HG03039 (cell line): ENCODE measurements around the gene TOX4.
"Not testable (repeated sequence)": the region's sequence is repeated elsewhere in the genome, so short reads cannot be mapped to it uniquely, and the experiment has no call there.

Experiments
- ATAC-seq: cut with Tn5 transposase; IDR thresholded peaks from one replicate; pipeline ENCODE4 v1.9.1; 2021; ENCODE audit warnings: mild to moderate bottlenecking, moderate library complexity; ENCODE audit not compliant: unreplicated experiment

TOX4 gene

DNA sequence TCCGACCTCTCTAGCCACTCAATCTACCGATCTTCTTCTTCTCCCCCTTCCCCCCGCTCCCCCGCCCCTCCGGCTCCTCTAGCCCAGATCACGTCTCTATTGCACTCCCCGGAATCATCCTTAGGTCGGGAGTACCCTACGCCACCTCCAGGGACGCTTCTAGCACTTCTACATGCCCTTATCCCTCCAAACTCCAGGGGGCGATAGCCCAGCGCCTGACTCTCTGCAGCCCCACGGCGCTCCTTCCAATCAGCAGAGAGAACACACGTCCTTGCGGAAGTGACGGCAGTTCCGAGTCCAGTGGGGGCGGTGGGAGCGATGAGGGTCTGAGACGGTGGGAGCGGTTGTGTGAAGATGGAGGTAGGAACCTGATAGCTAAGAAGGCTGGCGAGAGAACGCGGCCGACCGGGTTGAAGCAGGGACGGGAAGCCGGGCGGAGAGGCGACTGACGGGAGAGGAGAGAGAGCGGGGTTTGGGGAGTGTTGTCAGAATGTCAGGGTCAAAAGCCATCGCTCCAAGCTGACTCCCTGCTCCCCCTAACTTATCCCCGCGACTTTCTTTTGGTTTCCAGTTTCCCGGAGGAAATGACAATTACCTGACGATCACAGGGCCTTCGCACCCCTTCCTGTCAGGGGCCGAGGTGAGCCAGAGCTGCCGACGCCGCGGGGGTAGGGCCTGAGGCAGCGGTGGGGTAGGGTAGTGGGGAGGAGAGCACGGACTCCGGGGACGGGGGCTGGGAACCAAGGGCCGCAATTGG is at the start of gene TOX4, which contains the start of gene RAB2B:
TOX4 (plus strand) TSS at position 271 of the 757 bp plus-strand sequence; CDS start at position 355, 84 bp downstream.
RAB2B (minus strand) TSS at position 35 of the 757 bp plus-strand sequence. CDS start 87 bp downstream, outside the sequence.
- ATAC-seq: peak; percentile 99

DNA sequence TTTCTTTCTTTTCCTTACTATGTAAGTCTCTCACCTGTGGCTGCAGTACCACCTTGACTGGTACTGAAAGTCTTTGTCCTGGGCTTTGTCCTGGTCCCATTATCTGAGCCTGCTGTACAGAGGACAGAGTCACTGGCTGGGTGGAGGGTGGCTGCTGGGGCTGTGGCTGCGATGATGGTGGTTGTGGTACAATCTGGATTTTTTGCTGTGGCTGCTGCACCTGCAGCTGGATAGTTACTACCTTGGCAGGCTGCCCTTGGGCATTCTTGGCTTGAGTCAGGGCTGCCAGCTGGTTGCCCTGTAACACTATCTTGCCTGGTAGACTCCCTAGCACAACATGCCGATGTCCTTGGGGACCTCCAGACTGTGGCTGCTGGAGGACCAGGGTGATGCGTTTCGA is 48.1 kb upstream of the TOX4 start:
- no peak for ATAC-seq

DNA sequence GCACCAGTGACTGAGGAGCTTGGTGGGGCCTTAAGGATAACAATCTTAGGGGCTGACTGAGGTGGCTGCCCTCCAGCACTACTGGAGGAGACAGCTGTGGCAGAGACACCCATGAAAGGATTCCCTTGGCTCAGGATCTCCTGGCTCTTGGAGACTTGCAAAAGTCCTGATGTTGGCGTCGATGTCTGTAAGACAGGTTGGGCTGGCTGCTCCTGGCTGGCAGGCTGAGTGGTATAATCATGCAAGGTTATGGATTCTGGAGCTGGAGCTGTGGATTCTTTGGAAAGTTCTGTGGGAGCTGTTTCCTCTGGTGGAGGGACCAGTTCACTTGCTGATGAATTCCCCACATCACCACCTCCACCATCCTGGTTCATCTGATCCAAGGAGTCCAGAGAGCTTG is 45.9 kb upstream of the TOX4 start:
- no peak for ATAC-seq

DNA sequence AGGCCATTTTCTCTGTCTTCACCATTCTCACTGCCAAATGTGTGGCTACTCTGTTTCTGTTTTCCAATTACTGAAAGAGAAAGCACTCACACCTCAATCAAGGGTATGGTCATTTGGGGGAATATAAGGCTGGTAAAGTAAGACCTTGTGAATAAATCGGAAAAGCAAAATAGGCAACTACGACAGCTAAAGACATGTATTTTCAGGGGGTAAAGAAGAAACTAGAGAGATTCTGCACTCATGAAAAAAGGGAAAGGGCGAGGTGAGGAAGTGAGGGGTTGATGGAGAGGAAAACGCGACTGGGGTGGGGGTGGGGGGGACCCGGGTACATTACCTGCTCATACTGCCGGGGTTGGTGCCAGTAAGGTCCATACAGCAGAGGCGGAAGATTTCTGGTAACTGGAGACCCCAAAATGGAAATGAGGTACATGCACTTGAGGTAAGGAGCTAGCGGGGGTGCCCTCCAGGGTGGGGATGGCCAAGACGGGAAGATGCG is 40.4 kb upstream of the TOX4 start:
- ATAC-seq: no peak

DNA sequence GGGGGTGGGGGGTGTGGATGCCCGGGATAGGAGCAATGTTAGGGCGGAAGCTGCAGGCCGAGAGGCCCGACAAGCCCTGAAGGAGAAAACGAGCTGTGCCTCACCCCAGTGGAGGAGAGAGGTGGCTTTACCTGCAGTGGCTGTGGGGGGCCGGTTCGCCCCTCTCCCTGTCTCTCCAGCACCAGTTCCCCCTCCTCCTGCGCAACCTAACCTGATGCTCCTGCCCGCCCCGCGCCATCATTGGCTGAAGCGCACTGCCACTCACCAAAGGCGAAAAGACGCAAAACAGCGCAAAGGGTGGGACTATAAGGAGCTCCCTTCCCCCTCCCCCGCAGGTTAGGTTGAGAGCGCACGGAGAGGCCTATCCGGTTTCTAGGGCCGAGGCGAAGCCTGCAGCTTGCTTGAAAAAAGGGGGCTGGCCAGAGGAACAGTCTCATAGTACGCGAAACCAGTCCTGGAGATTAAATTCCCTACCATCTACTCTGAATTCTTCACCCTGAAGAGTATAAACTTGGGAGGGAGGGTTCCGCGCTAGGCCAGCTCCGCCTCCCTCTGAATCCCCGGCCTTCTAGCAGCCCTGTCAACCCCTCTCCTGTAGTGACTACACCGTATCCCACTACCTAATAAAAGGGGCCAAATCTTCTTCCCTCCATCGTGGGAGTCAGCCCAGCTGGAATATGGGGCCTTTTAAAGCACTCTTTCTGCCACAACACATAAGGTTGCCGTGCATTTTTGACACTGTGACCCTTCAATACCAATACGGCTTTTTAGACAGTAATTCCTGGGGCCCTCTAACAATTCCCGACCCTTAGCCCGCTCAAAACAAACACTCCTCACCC is 39.7 kb upstream of the TOX4 start:
- ATAC-seq: peak; percentile 97

DNA sequence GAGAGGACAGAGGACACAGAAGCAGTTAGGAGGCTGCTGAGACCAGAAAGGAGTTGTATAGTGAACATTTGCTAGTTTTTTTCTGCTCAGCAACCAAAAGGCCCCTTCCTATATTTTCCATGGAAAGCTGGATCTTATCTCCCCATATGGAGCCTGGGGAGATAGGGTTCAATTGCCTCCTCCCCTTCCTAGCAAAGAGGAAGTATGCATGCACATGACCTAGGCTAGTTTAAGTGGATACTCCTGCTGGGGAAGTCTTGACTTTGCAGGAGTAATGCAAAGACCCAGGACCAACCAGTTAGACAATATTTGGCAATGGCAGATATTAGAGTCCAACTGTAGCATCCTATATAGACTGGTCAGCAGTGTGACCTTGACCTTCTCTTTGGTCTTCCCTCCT is 36.1 kb upstream of the TOX4 start:
- no peak for ATAC-seq

DNA sequence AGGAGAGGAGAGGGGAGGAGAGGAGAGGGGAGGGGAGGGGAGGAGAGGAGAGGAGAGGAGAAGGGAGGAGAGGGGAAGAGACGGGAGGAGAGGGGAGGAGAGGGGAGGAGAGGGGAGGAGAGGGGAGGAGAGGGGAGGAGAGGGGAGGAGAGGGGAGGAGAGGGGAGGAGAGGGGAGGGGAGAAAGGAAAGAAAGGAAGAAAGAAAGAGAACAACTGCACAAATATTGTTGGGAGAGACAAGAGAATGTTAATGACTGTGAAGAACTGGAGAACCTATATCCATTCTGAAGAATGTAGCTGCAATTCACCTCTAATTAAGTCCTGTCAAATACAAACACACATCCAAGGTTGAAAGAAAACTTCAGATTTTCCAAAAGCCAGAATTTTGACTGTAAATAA is 34.3 kb upstream of the TOX4 start:
- ATAC-seq: not testable (repeated sequence)

DNA sequence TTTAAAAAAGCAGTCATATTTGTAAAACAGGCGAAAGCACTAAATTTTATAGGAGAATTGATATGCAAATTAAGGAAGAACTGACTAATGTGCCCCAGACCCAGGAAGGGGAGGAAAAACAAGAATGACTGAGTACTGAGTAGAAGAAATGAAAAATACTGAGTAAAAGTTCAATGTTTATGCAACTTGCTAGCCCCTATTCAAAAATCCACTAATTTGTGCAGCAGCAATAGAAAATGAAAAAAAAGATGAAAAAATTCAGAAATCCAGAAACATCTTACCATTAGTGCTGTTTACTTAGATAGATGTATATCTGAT is 27.1 kb upstream of the TOX4 start:
- ATAC-seq: no peak

DNA sequence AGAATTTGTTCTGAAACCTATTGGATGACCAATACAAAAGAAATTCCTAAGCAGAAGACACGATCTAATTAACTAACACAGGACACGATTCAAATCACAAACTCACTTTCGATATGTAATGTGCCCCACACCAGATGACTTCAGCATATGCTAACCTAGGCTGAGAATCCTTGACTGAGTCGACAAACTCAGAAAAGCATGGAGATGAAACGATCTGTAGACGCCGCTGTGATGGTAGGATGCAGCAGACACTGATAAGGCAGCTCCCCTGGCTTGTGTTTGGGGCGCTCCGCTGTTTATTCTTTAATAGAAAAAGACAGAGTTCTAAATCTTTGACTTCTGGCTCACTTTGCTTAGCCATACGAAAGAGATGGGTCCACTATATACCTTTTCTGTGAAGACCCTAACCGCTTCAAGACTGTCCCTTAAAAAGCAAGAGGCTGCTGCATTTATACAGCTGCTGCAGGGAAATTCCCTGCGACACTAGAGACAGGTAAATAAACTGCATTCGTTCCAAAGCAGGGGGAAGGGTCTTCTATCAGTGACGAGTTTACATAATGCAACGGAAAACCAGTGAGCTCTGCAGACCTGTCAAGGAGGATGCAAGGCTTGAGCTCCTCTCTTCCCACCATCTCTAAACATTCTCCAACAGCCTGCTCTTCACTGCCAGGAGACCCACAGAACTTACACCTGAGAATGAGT is 22.0 kb upstream of the TOX4 start:
- no peak for ATAC-seq

DNA sequence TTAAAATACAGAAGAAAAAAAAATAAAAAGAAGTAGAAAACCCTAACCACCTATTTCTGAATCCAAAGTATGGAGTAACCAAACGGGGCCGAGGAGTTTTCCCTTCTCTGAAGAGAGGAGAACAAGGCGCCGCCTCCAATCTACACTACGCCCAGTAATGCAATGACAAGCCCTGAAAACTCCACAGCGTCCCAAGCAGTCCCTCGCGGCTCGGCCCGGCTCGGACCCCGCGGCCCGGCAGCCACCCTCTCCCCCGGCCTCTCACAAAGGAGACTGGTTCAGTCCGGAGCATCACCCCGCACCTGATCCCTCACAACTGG is 21.4 kb upstream of the TOX4 start:
- ATAC-seq: peak; percentile 17

DNA sequence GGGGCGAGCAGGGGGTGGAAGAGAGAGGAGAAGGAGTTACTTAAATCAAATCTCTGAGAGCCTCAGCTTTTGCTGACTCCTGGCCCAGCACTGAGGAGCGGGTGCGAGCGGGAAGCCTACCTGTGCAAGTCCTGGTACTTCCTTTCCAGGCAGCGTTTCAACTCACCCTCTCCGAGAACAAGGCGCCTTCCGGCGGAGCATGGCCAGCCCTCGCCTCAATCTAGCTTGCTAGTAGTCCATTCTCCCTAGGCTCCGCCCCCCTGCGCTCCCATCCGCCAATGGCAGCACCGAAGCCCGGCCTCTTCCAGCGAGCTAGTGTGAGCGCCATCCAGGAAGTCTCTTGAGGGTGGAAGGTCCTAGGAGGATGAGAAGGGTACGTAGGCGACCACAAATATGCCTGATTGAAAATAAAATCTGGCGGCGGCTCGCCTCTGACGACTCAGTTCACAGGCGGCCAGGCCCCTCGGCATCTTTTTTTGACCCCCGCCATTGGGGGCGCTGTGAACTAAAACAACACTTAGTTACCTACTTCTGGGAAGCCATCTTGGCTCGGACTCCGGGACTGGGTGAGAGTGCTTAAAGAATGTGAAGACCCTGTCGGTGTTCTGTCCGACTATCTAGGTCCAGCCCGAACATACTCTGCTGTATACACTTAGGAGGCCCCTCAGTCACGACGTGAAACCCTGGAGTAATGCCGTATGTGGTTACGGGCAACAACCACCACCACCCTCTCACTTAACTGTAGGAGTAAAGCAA is 20.9 kb upstream of the TOX4 start, which contains the start of gene CHD8:
CHD8 (minus strand) TSS at position 212 of the 756 bp plus-strand sequence. CDS start 24,480 bp downstream, outside the sequence.
- ATAC-seq: peak; percentile 95

DNA sequence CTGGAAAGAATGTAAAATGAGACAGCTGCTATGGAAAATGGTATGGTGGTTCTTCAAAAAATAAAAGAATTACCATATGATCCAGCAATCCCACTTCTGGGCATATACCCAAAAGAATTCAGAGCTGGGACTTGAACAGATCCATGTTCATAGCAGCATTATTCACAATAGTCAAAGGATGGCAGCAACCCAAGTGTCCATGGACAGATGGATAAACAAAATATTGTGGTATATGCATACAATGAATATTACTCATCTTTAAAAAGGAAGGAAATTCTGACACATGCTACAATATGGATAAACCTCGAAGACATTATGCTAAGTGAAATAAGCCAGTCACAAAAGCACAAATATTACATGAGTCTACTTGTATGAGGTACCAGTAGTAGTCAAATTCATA is 9.4 kb upstream of the TOX4 start:
- ATAC-seq: no peak

DNA sequence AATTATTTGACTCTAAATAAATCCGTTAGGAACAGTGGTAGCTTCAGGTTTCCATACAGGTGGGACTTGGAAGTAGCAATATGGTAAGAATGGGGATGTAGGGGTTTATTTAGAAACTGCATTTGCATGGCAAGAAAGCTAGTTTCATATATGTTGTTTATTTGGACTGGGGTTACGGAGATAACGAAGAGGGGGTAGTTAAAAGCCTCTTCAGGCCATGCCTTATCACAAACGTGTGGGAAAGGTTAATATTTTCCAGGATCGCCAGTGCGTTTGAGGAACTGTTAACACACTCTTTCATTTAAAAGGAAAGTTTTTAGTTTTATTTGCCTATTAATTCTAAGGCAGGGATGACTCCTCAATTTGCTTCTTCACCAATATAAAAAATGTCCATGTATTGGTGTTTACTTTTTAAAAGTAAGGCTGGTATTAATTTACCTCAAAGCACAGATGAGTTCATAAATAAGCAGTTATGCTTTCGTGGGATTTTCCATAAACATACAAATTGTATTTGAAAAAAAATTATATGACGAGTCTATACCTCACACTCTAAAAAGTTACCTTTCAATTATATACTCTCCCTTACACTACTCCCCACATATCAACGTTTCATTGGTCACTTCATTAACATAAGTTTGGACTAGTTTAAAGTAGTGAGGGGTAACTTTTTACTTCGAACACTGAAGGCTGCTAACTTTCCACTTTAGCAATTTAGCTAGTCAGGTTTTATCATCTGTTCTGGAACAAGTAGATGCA is 1.1 kb upstream of the TOX4 start:
- ATAC-seq: no peak

DNA sequence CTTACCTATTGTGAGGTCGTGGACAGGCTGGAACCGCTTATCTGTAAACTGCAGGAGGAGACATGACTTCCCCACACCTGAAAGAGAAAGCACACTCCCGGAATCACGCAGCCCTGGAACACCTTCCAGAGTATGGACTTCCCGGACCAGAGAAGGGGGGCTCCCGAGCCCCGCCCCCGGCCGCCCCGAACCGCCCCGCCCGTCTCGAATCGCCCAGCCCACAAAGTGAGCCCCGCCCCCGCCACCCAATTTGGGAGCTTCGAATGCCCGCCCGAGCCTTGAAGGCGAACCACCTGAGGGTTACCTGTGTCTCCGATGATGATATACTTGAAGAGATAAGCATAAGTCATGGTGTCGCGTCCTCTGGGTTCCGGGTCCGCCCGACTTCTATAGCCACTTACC is 471 bp upstream of the TOX4 start:
- ATAC-seq: no peak

DNA sequence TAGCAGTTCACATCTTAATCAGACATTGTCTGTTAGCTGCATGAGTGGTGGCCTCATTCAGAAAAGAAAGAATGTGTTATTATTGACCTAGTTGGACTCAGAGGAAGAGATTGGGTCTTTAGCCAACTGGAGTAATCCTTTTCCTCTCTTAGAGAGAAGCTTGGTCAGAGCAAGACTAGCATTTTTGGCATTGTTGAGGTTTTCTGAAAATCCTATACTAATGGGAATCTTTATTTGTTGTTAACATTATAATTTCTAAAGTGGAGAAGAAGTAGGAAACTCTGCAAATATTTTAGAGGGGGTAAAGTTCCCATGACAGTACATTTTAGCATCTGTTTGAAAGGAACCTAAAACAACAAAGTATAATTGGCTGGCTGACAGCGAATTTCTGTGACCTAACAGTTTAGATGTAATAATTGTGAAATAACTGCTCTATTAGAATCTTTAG is 9.7 kb downstream of the TOX4 start:
- no peak for ATAC-seq

DNA sequence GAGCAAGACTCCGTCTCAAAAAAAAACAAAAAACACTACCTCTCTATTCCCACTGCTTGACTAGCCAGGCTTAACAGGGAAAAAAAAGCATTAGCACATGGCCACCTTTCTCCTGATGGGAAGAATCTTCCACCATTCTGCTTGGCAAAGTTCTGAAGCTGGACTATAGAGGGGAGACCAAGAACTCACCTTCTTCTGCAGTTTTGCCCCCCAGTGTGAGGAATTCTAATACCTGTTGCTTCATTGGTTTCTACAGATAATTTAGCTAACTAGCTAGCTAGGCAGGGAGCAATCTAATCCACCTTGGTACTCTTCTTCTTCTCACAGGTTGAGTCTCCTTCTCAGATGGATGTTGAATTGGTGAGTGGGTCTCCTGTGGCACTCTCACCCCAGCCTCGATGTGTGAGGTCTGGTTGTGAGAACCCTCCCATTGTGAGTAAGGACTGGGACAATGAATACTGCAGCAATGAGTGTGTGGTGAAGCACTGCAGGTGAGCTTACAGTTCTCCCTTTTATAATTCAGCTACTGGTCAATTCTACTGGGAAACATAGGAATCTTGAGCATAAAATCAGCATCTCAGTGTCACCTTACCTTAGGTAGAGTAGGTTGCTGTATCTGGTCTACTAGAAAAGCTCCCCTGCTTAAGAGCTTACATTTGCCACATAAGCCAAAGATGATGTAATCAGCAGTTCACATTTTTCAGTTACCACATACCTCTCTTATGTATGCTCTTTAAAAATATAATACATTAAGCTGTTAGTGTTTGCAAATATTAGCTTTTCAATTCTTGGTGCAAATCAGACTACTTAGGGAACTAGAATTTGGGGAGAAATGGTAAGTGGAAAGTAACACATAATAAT is 18.1 kb downstream of the TOX4 start:
- ATAC-seq: no peak

DNA sequence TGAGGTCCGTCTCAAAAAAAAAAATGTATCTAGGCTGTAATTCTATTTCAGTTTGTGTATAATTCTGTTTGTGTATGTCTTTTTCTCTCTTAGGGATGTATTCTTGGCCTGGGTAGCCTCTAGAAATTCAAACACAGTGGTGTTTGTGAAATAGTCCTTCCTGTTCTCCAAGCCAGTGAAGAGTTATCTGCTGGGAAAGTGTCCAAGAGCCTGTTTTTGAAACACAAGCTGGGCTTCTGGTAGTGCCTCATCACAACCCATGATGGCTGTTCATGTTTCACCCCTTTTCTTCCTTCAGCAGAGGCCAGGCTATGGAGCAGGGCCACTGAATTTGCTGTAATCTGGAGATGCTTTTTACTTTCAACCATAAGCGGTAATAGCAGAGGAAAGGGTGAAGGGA is 19.5 kb downstream of the TOX4 start:
- ATAC-seq: no peak

DNA sequence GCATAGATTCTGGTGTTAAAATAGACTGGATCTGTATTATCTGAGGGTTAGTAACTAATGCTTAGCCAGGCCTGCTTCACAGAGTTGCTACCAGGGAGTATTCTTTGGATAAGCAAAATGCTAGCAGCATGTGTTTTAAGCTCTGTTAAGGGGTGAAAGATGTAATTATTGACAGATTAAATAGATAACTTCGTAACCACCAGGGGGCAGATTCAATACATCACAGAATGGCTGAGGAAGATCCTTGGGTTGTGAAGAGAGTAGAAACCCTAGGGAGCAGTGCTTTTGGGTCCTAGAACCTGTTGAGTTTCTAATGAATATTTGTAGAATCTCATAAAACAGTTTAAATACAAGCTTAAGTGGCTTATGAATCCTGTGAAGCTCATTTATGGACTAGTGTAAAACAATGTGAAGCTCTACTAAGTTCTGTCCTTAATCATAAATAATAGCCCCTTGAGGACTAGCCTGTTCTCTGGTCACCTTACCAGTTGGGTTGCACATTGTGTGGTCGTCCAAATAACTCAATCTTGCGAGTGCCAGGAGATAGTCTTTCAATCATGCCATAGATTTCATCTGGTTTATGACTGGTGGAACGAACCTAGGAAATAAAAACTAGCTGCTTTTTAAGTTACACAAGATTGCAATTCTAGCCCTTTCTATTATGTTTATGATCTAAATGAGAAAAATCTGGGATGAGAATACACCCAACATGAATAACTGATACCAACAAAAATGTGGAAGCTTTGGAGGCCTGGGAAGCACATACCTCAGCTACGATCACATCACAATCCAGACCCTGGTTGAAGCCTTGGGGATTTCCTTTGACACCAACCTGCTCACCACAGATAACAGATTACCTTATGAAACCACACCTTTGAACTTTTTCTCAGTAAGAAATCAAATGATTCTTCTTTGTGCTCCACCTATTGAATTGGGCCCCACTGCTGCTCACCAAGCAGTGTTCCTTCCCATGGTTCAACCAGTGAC is 21.8 kb downstream of the TOX4 start:
- no peak for ATAC-seq
